DLD1 (cell line): ENCODE measurements around the gene RAX2.

Source experiments
- in situ Hi-C: cut with HindIII; loops from 2 replicates; pipeline ENCODE4 v1.10.0; 2017; ENCODE audit warnings: low sequenced_read_pairs

The RAX2 gene

GRCh38 chr19:3734310-3734600 lies 37.8 kb downstream of the RAX2 start:
- in situ Hi-C loops = no loop called here

DNA sequence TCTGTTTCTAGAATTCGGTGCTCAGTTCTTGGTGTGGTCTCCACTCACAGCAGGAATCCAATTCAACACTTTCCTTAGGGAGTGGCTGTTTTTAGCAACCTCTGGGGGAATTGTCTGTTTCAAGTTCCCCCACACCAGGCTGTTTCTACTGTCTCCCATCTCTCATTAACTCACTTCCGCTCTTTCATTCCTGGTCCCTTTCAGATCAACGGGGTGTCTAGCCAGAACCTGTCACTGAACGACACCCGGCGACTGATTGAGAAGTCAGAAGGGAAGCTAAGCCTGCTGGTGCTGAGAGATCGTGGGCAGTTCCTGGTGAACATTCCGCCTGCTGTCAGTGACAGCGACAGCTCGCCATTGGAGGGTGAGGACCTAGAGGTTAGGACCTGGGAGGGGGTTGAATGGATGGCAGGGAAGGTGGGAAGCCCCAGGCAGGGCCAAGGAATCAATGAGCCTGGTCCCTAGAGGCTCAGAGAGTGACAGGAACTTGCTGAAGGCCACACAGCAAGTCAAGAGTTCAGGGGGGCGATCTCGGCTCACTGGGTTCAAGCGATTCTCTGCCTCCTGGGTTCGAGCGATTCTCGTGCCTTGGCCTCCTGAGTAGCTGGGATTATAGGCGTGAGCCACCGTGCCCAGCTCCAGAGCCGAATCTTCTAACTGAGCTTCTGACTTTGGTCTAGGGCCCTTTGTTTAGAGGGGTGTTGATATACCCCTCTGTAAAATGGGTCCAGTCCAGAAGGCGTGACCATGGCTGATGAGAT lies 38.3 kb downstream of the RAX2 start:
- in situ Hi-C loops = no loop called here

GRCh38 chr19:3732108-3732507 lies 39.9 kb downstream of the RAX2 start:
- in situ Hi-C loops = no loop called here

DNA sequence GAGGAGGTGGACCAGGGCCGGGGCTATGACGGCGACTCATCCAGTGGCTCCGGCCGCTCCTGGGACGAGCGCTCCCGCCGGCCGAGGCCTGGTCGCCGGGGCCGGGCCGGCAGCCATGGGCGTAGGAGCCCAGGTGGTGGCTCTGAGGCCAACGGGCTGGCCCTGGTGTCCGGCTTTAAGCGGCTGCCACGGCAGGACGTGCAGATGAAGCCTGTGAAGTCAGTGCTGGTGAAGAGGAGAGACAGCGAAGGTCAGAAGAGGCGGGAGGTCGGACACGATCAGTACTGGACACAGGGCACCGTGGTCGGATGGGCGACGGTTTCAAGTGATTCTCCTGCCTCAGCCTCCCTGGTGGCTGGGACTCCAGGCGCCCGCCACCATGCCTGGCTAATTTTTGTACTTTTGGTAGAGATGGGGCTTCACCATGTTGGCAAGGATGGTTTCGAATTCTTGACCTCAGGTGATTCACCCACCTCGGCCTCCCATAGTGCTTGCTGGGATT lies 41.5 kb downstream of the RAX2 start:
- in situ Hi-C loops = no loop called here

GRCh38 chr19:3725640-3726310 lies 46.3 kb downstream of the RAX2 start:
- in situ Hi-C loops = no loop called here

DNA sequence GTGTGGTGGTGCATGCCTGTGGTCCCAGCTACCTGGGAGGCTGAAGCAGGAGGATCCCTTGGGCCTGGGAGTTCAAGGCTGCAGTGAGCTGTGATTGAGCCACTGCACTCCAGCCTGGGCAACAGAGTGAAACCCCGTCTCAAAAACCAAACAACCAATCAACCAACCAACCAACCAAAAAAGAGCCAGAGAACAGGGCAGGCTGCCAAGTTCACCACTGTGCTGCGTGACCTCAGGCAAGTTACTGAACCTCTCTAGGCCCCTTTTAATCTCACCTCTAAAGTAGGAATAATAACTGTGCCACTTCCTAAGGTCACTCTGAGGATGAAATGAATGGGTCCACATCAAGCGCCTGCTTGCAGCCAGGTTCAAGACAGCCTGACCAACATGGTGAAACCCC lies 46.9 kb downstream of the RAX2 start:
- in situ Hi-C loops = no loop called here

DNA sequence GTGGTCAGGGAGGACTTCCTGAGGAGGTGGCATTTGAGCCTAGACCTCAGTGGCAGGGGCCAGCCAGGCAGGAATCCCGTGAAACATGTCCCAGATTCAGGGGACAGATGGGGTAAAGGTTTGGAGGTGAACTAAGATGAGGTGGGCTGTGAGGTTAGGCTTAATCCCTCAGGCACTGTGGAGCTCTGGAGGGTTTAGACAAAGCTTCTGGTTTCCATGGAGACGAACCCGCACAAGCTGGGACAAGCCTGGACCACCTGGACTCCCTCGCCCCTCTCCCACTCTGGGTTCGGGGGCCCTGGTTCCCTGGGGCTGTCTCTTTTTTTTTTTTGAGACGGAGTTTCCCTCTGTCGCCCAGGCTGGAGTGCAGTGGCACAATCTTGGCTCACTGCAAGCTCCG lies 48.1 kb downstream of the RAX2 start:
- in situ Hi-C loops = loop anchor here (5.0 kb wide), 1 partner anchor 33 kb away; no protein-coding TSS in a partner anchor

DNA sequence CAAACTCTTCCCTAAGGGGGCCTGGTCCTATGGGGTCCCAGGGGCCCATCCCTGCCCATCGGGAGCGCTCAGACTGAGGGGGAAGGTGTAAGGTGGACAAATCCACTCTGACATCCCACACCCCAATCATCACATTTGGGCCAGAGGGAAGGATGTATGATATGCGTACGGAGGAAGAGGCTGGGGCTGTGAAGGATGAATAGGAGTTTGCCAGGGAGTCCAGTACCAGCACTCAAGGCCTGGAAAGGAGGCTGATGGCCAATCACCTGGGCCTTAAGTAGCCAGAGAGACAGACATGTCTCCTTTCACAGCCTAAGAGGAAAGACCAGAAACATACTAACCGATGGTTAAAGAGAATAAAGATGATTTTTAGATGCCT lies 48.9 kb downstream of the RAX2 start:
- in situ Hi-C loops = loop anchor here (5.0 kb wide), 1 partner anchor 34 kb away; no protein-coding TSS in a partner anchor

- in situ Hi-C loops = loop anchor here (5.0 kb wide), 1 partner anchor 35 kb away; no protein-coding TSS in a partner anchor
Measured at GRCh38 chr19:3722443-3723109, 49.5 kb downstream of the RAX2 start.

DNA sequence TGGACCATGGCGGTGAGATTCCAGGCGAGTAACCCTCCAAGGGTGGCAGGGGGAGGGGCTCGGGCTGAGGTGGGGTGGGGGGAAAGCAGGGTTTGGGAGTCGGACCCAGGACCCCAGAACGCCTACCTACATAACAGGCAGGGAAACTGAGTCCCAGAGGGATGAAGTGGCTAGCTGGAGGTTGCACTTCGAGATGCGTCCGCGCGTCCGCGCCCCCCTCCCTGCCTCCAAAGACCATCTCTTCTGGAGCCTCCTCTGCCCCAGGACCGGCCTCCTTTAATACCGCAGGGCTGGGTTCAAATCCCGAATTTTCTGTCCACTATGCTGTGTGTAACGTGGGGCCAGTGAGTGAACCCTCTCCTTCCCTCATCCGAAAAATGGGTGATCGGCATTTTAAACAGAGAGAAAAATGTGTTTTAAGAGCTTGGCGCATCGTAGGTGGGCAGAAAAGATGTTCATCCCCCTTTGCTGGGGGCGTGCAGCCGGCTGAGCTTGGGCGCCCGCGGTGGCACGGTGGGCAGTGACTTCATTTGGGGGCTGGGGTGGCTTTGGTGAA lies 50.1 kb downstream of the RAX2 start:
- in situ Hi-C loops = loop anchor here (5.0 kb wide), 1 partner anchor 35 kb away; no protein-coding TSS in a partner anchor

GRCh38 chr19:3721131-3721886 lies 50.7 kb downstream of the RAX2 start:
- in situ Hi-C loops = loop anchor here (5.0 kb wide), 1 partner anchor 36 kb away; no protein-coding TSS in a partner anchor

- in situ Hi-C loops = loop anchor here (5.0 kb wide), 1 partner anchor 37 kb away; no protein-coding TSS in a partner anchor
Measured at GRCh38 chr19:3720349-3720917, 51.6 kb downstream of the RAX2 start.

GRCh38 chr19:3719868-3720267 lies 52.2 kb downstream of the RAX2 start:
- in situ Hi-C loops = loop anchor here (5.0 kb wide), 1 partner anchor 37 kb away; no protein-coding TSS in a partner anchor
